HG03439 (cell line): ENCODE measurements around the gene SLC49A3.
"Not testable (repeated sequence)": the region's sequence is repeated elsewhere in the genome, so short reads cannot be mapped to it uniquely, and the experiment has no call there.

Experiments used
- ATAC-seq: cut with Tn5 transposase; IDR thresholded peaks from one replicate; pipeline ENCODE4 v1.9.1; 2021; ENCODE audit warnings: mild to moderate bottlenecking, moderate library complexity; ENCODE audit not compliant: unreplicated experiment

Gene SLC49A3

GRCh38 chr4:654871-655463, 34.0 kb downstream of the SLC49A3 start:
- ATAC-seq: no peak

- no peak for ATAC-seq
These were observed 34.5 kb downstream of the SLC49A3 start for GRCh38 chr4:654503-654845.

DNA sequence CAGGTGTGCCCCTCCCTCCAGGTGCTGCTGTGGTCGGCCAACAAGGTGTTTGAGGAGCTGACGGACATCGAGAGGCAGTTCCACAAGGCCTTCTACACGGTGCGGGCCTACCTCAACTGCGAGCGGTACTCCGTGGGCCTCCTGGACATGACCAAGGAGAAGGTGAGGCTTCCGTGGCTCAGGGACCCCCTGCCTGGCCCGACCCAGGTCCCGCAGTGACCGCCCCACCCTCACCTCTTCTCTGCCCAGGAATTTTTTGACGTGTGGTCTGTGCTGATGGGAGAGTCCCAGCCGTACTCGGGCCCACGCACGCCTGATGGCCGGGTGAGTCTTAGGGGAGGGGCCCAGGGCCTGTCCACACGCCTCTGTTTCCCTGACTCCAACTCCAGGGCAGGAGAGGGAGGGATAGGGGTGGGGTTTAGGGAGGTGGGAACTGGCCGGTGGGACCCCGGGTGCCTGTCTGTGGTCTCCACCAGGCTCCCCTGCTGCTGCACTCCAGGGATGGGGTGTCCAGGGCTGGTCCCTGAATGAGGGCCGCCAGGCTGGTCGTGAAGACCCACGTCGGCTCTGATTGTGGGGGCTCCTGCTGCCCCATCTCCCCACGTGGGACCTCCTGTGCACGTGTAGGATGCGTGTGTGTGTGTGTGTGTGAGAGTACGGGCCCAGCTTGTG, 35.0 kb downstream of the SLC49A3 start:
- ATAC-seq: no peak

- ATAC-seq: no peak
These were observed 35.7 kb downstream of the SLC49A3 start for GRCh38 chr4:653080-653821.

GRCh38 chr4:651884-652642, 36.9 kb downstream of the SLC49A3 start:
- ATAC-seq: no peak

GRCh38 chr4:650951-651883, 37.7 kb downstream of the SLC49A3 start:
- ATAC-seq: no peak

DNA sequence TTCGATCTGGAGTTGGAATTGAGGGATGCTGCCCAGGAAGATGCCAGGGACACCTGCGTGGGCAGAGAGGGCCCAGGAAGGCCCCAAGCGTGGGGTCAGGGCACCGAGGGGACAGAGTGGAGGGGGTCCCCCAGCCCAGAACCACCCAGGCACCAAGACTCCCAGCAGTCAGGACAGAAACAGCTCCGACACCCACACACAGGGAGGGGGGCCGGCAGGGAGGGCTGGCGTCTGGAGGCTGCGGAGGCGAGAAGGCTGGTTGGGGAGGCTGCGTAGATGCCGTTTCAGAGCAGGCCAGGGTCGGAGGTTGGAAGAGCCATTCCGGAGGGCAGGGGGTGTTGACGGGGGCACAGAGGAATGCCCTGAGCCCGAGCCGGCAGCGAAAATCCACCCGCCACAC, 38.5 kb downstream of the SLC49A3 start:
- ATAC-seq: no peak

DNA sequence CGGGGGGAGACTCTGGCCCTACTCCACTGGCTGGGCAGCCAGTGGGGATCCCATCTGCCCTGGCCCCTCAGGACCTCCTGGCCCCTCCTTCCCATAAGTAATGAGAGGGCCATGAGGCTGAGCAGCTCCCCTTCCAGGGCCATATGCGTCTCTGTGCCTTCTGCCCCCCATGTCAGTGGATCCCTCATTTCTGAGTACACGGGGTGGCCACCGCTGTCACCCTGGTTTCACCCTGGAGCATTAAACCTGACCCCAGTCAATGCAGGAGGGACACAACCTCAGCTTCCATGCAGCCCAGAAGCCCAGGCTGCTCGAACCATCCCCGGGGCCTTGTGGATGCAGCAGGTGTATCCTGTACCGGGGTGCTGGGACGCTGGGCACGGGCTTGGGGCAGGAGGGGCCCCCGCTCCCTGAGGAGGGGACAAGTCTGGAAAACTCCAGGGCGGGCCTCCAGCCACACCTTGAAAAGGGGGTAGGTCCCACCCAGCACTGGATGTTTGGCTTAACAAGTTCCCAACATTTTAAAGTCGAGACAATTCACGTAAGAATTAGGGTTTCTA, 39.1 kb downstream of the SLC49A3 start:
- ATAC-seq: no peak

GRCh38 chr4:649293-649625, 39.7 kb downstream of the SLC49A3 start:
- ATAC-seq: no peak

- ATAC-seq: no peak
These were observed 40.2 kb downstream of the SLC49A3 start for GRCh38 chr4:648579-649292.

- ATAC-seq: no peak
These were observed 41.5 kb downstream of the SLC49A3 start for GRCh38 chr4:647481-647880.

- no peak for ATAC-seq
These were observed 42.5 kb downstream of the SLC49A3 start for GRCh38 chr4:646460-646859.

GRCh38 chr4:642366-642765, 46.6 kb downstream of the SLC49A3 start:
- ATAC-seq: not testable (repeated sequence)

DNA sequence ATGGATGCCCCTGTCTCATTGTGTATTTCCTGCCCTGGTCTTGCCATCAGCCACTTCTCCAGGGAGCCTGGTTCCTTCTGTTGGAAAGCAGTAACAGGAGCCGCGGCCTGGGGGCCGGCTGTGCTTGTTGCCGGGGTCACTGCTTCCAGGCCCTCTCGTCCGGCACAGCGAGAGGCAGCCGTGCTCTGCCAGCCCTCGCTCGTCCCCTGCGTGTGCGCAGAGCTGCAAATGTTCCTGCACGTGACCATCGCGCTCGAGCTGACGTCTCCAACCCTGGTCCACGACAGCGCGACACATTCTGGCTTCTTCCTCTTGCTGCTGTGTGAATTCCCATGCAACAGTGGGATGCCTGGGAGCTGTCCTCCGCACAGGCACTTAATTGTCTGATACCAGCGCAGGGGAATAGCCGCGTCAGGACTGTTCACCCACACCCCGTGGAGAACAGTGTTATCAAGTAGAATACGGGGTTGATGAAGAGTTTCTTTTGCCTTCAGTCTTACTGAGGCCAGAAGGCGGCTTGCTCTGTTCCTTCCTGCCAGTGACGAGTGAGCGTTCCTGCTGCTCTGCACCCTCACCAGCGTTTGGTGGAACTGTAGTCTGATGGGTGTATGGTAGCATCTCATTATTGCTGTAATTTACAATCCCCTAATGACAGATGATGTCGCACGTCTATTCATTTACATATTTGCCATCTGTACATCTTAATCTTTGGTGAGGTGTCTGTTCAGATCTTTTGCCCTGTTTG, 51.2 kb downstream of the SLC49A3 start:
- ATAC-seq: no peak

DNA sequence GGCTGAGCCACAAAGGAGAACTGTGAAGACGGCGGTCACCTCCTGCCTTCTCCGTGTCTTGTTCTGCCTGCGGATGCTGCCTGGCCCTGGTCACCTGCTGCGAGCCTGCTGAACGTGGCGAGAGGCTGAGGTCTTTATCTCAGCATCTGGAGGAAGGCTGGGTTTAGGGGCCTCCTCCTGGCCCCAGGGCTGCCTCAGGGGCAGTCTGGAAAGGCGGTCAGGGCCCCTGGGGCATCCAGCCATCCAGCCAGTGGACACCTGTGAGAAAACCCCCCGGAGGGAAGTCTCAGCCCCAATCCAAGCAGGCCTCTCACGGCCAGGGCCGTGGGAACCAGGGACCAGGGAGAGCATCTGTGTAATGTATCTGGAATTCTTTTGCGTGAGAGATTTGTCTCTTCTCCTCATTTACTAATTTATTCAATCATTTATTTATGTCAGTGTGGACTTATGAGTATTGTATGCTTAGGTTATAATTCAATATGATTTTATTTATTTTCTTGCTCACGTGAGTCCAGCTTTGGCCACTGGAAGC, 52.3 kb downstream of the SLC49A3 start:
- no peak for ATAC-seq

GRCh38 chr4:635851-636627, 52.9 kb downstream of the SLC49A3 start:
- ATAC-seq: no peak

DNA sequence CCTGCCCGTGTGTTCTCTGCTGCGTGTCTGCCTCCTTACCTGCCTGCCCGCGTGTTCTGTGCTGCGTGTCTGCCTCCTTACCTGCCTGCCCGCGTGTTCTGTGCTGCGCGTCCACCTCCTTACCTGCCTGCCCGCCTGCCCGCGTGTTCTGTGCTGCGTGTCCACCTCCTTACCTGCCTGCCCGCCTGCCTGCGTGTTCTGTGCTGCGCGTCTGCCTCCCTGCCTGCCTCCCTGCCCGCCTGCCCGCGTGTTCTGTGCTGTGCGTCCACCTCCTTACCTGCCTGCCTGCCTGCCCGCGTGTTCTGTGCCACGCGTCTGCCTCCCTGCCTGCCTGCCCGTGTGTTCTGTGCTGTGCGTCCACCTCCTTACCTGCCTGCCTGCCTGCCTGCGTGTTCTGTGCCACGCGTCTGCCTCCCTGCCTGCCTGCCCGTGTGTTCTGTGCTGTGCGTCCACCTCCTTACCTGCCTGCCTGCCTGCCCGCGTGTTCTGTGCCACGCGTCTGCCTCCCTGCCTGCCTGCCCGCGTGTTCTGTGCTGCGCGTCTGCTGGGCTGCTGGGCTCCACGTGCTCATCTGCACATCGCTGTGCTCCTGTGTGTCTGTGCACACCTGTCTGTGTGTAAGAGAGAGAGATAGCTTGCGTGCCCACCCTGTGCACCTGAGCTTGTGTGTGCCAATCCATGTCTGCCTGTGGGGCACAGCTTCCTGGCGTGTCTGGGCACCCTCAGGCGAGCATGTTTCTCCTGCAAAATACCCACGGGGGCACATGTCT, 53.7 kb downstream of the SLC49A3 start:
- ATAC-seq: not testable (repeated sequence)
